A549 (cell line): ENCODE results near the gene DUSP1. TPM values are rescaled to one million over a fixed set of nuclear protein-coding genes. Genes with fewer than 3 reads are reported as not detected.

ENCODE experiments used
- ATAC-seq, 2 experiments: fragments of 200-7000 bp in 1 of 2; fragments of >200 bp in 1 of 2; cut with Nextera tagmentation in 1 of 2; cut with Tn5 transposase in 1 of 2; 3 replicates each; pipeline versions ENCODE4 v1.8.0 to v1.9.1; 2018 to 2020; ENCODE audit warnings: mild to moderate bottlenecking in 1 of 2, moderate library complexity in 1 of 2
- CTCF ChIA-PET: fragments of 300-600 bp; sonication (Branson Sonifier 250); formaldehyde crosslinking; extraction: SDS; loops from one replicate; lab custom pipeline; 2021; ENCODE audit warnings: antibody characterized with exemption, inconsistent platforms; lab: Yijun Ruan, JAX
- POLR2A ChIA-PET: fragments of 350-600 bp; formaldehyde crosslinking; extraction: SDS; loops from one replicate; lab custom pipeline; 2021; ENCODE audit warnings: antibody characterized with exemption, inconsistent platforms; lab: Yijun Ruan, JAX
- DNase-seq, 2 experiments: peaks; one replicate each; pipeline versions ENCODE4 v3.0.0 to v3.0.0-alpha.2; 2011 to 2016; ENCODE audit warnings: low read depth in 1 of 2, low spot score in 1 of 2
- FAIRE-seq: peaks from 2 replicates; lab custom pipeline; 2011; peaks lifted over from hg19 to GRCh38; lab: Jason Lieb, UNC
- H3K27ac ChIP-seq, 2 experiments: fragments of >200 bp; sonication (Bioruptor Twin); formaldehyde crosslinking; 3 replicates each; pipeline ENCODE4 v1.5.1; 2016 to 2017
- H3K4me1 ChIP-seq: fragments of >200 bp; sonication (Bioruptor Twin); formaldehyde crosslinking; 3 replicates; pipeline ENCODE4 v1.6.1; 2016
- H3K4me2 ChIP-seq: fragments of >200 bp; sonication (Bioruptor Twin); formaldehyde crosslinking; 3 replicates; pipeline ENCODE4 v1.6.1; 2016
- H3K4me3 ChIP-seq: fragments of >200 bp; sonication (Bioruptor Twin); formaldehyde crosslinking; 3 replicates; pipeline ENCODE4 v1.5.1; 2016
- H3K9me3 ChIP-seq: fragments of >200 bp; sonication (Bioruptor Twin); formaldehyde crosslinking; 3 replicates; pipeline ENCODE4 v1.6.1; 2016
- CBX8 ChIP-seq: fragments of 200-600 bp; sonication (generic); IDR thresholded peaks from 2 replicates; pipeline ENCODE4 v1.6.1; 2016
- CEBPB ChIP-seq, 2 experiments: fragments of >200 bp in 1 of 2; sonication (Bioruptor Twin) in 1 of 2; formaldehyde crosslinking in 1 of 2; IDR thresholded peaks; 2 replicates each; pipeline ENCODE4 v1.6.1; 2012 to 2016
- CTCF ChIP-seq: fragments of >200 bp; sonication (Bioruptor Twin); formaldehyde crosslinking; IDR thresholded peaks from 3 replicates; pipeline ENCODE4 v1.5.1; 2016
- EHMT2 ChIP-seq: fragments of 200-600 bp; sonication (generic); IDR thresholded peaks from 2 replicates; pipeline ENCODE4 v1.6.1; 2016; ENCODE audit warnings: antibody characterized with exemption, low read depth, mild to moderate bottlenecking, moderate library complexity
- ESRRA ChIP-seq: fragments of 150-350 bp; IDR thresholded peaks from 2 replicates; pipeline ENCODE4 v1.6.1; 2014; ENCODE audit warnings: mild to moderate bottlenecking, low read length, borderline replicate concordance
- FOSL2 ChIP-seq, 2 experiments: fragments of 450-650 bp in 1 of 2; fragments of >200 bp in 1 of 2; sonication (Bioruptor Twin) in 1 of 2; formaldehyde crosslinking; IDR thresholded peaks; 2 replicates each; pipeline versions ENCODE4 v1.5.0 to v1.6.1; 2016 to 2020; ENCODE audit warnings: mild to moderate bottlenecking in 1 of 2, moderate library complexity in 1 of 2
- FOXS1 ChIP-seq: fragments of 250-450 bp; sonication (Bioruptor Pico); IDR thresholded peaks from 2 replicates; pipeline ENCODE4 v1.5.0; 2020; ENCODE audit warnings: mild to moderate bottlenecking, moderate library complexity
- GATA3 ChIP-seq: IDR thresholded peaks from 2 replicates; pipeline ENCODE4 v1.6.1; 2012; ENCODE audit warnings: borderline replicate concordance
- HDAC2 ChIP-seq: fragments of 200-600 bp; sonication (generic); IDR thresholded peaks from 2 replicates; pipeline ENCODE4 v1.6.1; 2016
- HEYL ChIP-seq: fragments of 250-450 bp; sonication (Bioruptor Pico); IDR thresholded peaks from 2 replicates; pipeline ENCODE4 v1.8.0; 2021; ENCODE audit warnings: mild to moderate bottlenecking, moderate library complexity
- HMGXB4 ChIP-seq: fragments of 250-450 bp; sonication (Bioruptor Pico); IDR thresholded peaks from 2 replicates; pipeline ENCODE4 v1.5.0; 2021; ENCODE audit warnings: mild to moderate bottlenecking, moderate library complexity, borderline replicate concordance
- HOXA7 ChIP-seq: fragments of 250-450 bp; sonication (Bioruptor Pico); IDR thresholded peaks from 2 replicates; pipeline ENCODE4 v1.5.0; 2020; ENCODE audit warnings: mild to moderate bottlenecking, moderate library complexity
- JUN ChIP-seq, 2 experiments: fragments of >200 bp; sonication (Bioruptor Twin); formaldehyde crosslinking; IDR thresholded peaks; 2 replicates in 1 of 2; 3 replicates in 1 of 2; pipeline ENCODE4 v1.6.1; 2016 to 2017
- JUNB ChIP-seq: fragments of >200 bp; sonication (Bioruptor Twin); formaldehyde crosslinking; IDR thresholded peaks from 2 replicates; pipeline ENCODE4 v1.6.1; 2016
- MAFK ChIP-seq: fragments of 450-650 bp; IDR thresholded peaks from 2 replicates; pipeline ENCODE4 v1.6.1; 2014; ENCODE audit not compliant: partially characterized antibody
- NPAS2 ChIP-seq: fragments of 250-450 bp; sonication (Bioruptor Pico); IDR thresholded peaks from 2 replicates; pipeline ENCODE4 v1.8.0; 2022; ENCODE audit warnings: mild to moderate bottlenecking, moderate library complexity, borderline replicate concordance
- NR3C1 ChIP-seq: fragments of >200 bp; sonication (Bioruptor Twin); formaldehyde crosslinking; IDR thresholded peaks from 3 replicates; pipeline ENCODE4 v1.6.1; 2017
- PBX3 ChIP-seq: IDR thresholded peaks from 2 replicates; pipeline ENCODE4 v1.6.1; 2012
- POLR2A ChIP-seq: IDR thresholded peaks from 2 replicates; pipeline ENCODE4 v1.6.1; 2012; ENCODE audit warnings: mild to moderate bottlenecking, low read length
- RCOR1 ChIP-seq: fragments of 150-350 bp; IDR thresholded peaks from 2 replicates; pipeline ENCODE4 v1.6.1; 2014; ENCODE audit warnings: antibody characterized with exemption, low read length, low read depth
- SMC3 ChIP-seq: fragments of >200 bp; sonication (Bioruptor Twin); formaldehyde crosslinking; IDR thresholded peaks from 3 replicates; pipeline ENCODE4 v1.6.1; 2018; ENCODE audit warnings: inconsistent platforms
- TP53 ChIP-seq: fragments of 250-450 bp; sonication (Bioruptor Pico); IDR thresholded peaks from 2 replicates; pipeline ENCODE4 v1.5.0; 2021; ENCODE audit warnings: mild to moderate bottlenecking, moderate library complexity
- ZNF302 ChIP-seq: fragments of 250-450 bp; sonication (Bioruptor Pico); IDR thresholded peaks from 2 replicates; pipeline ENCODE4 v1.9.0; 2021; ENCODE audit warnings: inconsistent platforms, mild to moderate bottlenecking, moderate library complexity
- ZSCAN20 ChIP-seq: fragments of 250-450 bp; sonication (Bioruptor Pico); IDR thresholded peaks from 2 replicates; pipeline ENCODE4 v1.8.0; 2022; ENCODE audit warnings: mild to moderate bottlenecking, moderate library complexity
- WGBS: methylation state at CpG from one replicate; pipeline ENCODE4 v1.1.6; 2017; ENCODE audit errors: missing lambda C conversion rate; 5-methylcytosine and 5-hydroxymethylcytosine counted together
- polyA plus RNA-seq, 4 experiments: library from polyadenylated mRNA; depleted of rRNA in 3 of 4; stranded (reverse); fragments of >200 nt; fragmentation: RNase III in 1 of 4; extraction: RNeasy Plus Mini Kit Qiagen cat#74134 plus additional on column Dnase treatment in 1 of 4; gene quantifications; 2 replicates in 3 of 4; 3 replicates in 1 of 4; pipeline ENCODE4 v1.2.3, GENCODE V29; 2011 to 2017
- TF ChIP-seq, protein P1 (sequence below): IDR thresholded peaks from 2 replicates; pipeline ENCODE4 v1.6.1; 2012; ENCODE audit warnings: low read depth, borderline replicate concordance

The DUSP1 gene
- polyA plus RNA-seq, 2 of the 4 experiments (the other 2 are of a cell fraction) = 207 to 594 TPM

GRCh38 chr5:172741206-172741582, 29.8 kb downstream of the DUSP1 start:
- ChIA-PET CTCF (interaction anchor here (1.0 to 2.3 kb wide), 5 partner anchors 8 to 28 kb away, joined by 3 to 13 read pairs (median 7); no protein-coding TSS in a partner anchor), POLR2A (interaction anchor here (0.6 to 2.4 kb wide), 4 partner anchors 11 to 37 kb away, joined by 4 to 17 read pairs (median 11); partner anchors contain the start of gene DUSP1)
- DNase-seq (no peak), ATAC-seq (no peak), FAIRE-seq (no peak)
- no peaks in the 10 kb centered on the region for H3K9me3 ChIP-seq
- TF ChIP-seq FOSL2 (IDR thresholded peaks at IDR 0.05) (no peak), FOSL2 (CRISPR knock-in tag; IDR thresholded peaks at IDR 0.05) (no peak), SMC3 (no peak), FOXS1 (CRISPR knock-in tag) (no peak), NPAS2 (CRISPR knock-in tag) (no peak), POLR2A (no peak), HDAC2 (no peak), CBX8 (no peak), JUNB (no peak), GATA3 (no peak), PBX3 (no peak), HEYL (CRISPR knock-in tag) (no peak), CEBPB (IDR thresholded peaks at IDR 0.05) (no peak), RCOR1 (no peak), ZSCAN20 (no peak), HOXA7 (CRISPR knock-in tag) (no peak)
- TF ChIP-seq, protein P1, sequence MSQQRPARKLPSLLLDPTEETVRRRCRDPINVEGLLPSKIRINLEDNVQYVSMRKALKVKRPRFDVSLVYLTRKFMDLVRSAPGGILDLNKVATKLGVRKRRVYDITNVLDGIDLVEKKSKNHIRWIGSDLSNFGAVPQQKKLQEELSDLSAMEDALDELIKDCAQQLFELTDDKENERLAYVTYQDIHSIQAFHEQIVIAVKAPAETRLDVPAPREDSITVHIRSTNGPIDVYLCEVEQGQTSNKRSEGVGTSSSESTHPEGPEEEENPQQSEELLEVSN = no peak
- peak overlapping the region; percentile 63 for H3K4me2 ChIP-seq
- peaks cover 16% of the 10 kb centered on the region for H3K4me1 ChIP-seq
- 92% methylated on average over 1 of the region's 1 CpG for WGBS
- H3K27ac ChIP-seq = peak overlapping the region; percentile 73 to 86
- H3K4me3 ChIP-seq = no peak overlapping the region

DNA sequence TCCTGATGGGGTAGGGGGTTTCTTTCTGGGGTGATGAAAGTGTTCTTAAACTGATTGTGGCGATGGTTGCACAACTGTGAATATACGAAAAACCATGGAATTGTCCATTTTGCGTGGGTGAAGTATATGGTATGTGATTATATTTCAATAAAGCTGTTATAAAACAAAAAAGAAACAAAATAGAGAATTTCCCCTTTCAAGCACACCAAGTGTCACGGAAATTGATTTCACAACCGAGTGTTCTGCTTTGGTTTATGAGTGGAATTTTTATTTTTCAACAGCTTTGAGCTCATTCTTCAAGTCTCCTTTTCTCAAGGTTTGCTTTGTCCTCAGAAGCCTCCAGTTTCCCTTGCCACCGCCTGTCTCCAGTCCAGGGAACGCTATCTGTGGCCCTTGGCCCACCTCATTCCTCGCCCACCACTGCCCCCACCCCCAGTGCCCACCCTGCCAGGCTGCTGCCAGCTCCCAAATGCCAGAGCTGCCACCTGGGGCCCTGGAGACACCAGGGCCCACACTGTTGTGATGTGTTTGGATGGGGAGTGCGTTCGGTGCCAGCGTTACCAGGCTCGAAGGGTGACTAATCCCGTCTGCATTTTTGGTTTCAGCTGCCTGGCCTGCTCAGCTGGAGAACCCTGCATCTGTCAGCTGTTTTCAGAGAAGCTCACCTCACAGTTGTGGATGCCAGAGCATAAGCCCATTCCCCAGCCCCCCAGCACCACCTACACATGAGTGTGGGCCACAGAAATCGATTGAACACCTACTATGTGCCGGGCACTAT, 30.4 kb downstream of the DUSP1 start:
- Histone ChIP-seq H3K27ac (peak overlapping the region; percentile 73 to 86), H3K4me3 (no peak overlapping the region), H3K4me2 (peak overlapping the region; percentile 63), H3K9me3 (no peaks in the 10 kb centered on the region), H3K4me1 (peaks cover 20% of the 10 kb centered on the region)
- POLR2A ChIA-PET = interaction anchor here (0.6 to 2.4 kb wide), 5 partner anchors 12 to 37 kb away, joined by 3 to 17 read pairs (median 7); partner anchors contain the start of gene DUSP1
- WGBS = 68% methylated on average over 10 of the region's 15 CpGs
- CTCF ChIA-PET = interaction anchor here (0.5 to 2.3 kb wide), 9 partner anchors 8 to 288 kb away, joined by 3 to 13 read pairs (median 4); no protein-coding TSS in a partner anchor
- TF ChIP-seq FOSL2 (IDR thresholded peaks at IDR 0.05) (no peak), FOSL2 (CRISPR knock-in tag; IDR thresholded peaks at IDR 0.05) (peak; percentile 89), MAFK (peak; percentile 74), PBX3 (peak; percentile 76; the same call in 1 of the 2 replicates), HOXA7 (CRISPR knock-in tag) (no peak)
- no peak for FAIRE-seq
- DNase-seq = peak; percentile 65 to 80
- ATAC-seq = peak; percentile 95 to 96

GRCh38 chr5:172739375-172739774, 31.6 kb downstream of the DUSP1 start:
- Histone ChIP-seq H3K4me3 (no peak overlapping the region), H3K27ac (peak overlapping the region in 1 of 2 experiments; percentile 0; a peak in 2 of 6 replicates), H3K4me1 (peaks cover 20% of the 10 kb centered on the region), H3K4me2 (no peak overlapping the region), H3K9me3 (no peaks in the 10 kb centered on the region)
- DNase-seq (no peak), FAIRE-seq (no peak), ATAC-seq (no peak)
- CTCF ChIA-PET = interaction anchor here (2.1 to 2.3 kb wide), 2 partner anchors 22 to 25 kb away, joined by 7 to 13 read pairs; no protein-coding TSS in a partner anchor
- POLR2A ChIA-PET = no interaction called here
- WGBS = 91% methylated on average over 6 of the region's 6 CpGs
- TF ChIP-seq ZSCAN20 = no peak
- TF ChIP-seq HEYL (CRISPR knock-in tag) = no peak
- no peak for TF ChIP-seq SMC3
- TF ChIP-seq HMGXB4 (CRISPR knock-in tag) = no peak
- no peak for TF ChIP-seq NPAS2 (CRISPR knock-in tag)
- TF ChIP-seq NR3C1 = no peak
- TF ChIP-seq ESRRA = no peak
- no peak for TF ChIP-seq JUN (IDR thresholded peaks at IDR 0.05)
- TF ChIP-seq MAFK = no peak
- no peak for TF ChIP-seq FOSL2 (IDR thresholded peaks at IDR 0.05)
- no peak for TF ChIP-seq FOSL2 (CRISPR knock-in tag; IDR thresholded peaks at IDR 0.05)
- TF ChIP-seq POLR2A = no peak
- no peak for TF ChIP-seq HOXA7 (CRISPR knock-in tag)
- no peak for TF ChIP-seq TP53 (CRISPR knock-in tag)
- no peak for TF ChIP-seq CEBPB (IDR thresholded peaks at IDR 0.05)
- no peak for TF ChIP-seq ZNF302 (CRISPR knock-in tag)
- TF ChIP-seq EHMT2 = no peak
- TF ChIP-seq FOXS1 (CRISPR knock-in tag) = no peak
- no peak for TF ChIP-seq CTCF
